Measurements from ENCODE around the gene STPG2. TPM values are rescaled to one million over a fixed set of nuclear protein-coding genes. Genes with fewer than 3 reads are reported as not detected.

STPG2 gene
- total RNA-seq, 2 experiments from 2014 or later: not detected

- Histone ChIP-seq H3K36me3 (ENCODE audit: insufficient read depth, low read length) (no peaks in the 10 kb centered on the region), H3K9me3 (ENCODE audit: low read length) (no peaks in the 10 kb centered on the region), H4K20me1 (ENCODE audit: insufficient read depth, low read length) (no peaks in the 10 kb centered on the region), H3K79me2 (ENCODE audit: insufficient read depth, low read depth, low read length) (no peaks in the 10 kb centered on the region), H3K27ac (ENCODE audit: low read depth, low read length, poor library complexity, severe bottlenecking) (no peak overlapping the region), H2AFZ (ENCODE audit: low read length) (no peak overlapping the region), H3K4me1 (ENCODE audit: insufficient read depth, low read length, poor library complexity, severe bottlenecking) (no peaks in the 10 kb centered on the region), H3K9me2 (ENCODE audit: insufficient read depth, low read length) (no peaks in the 10 kb centered on the region), H3K4me3 (ENCODE audit: low read depth, low read length, poor library complexity, severe bottlenecking) (no peak overlapping the region), H3K4me2 (ENCODE audit: low read length) (no peak overlapping the region)
- DNase-seq (ENCODE audit: low spot score): no peak
- intact Hi-C loops (cut with micrococcal nuclease; ENCODE audit: unreplicated experiment): no loop called here
- ChIA-PET POLR2A (no interaction called here), CTCF (ENCODE audit: unreplicated experiment) (no interaction called here)
- no peak for TF ChIP-seq EZH2phosphoT487 (IDR thresholded peaks at IDR 0.05; ENCODE audit: borderline replicate concordance, low read depth, low read length)
- TF ChIP-seq, protein P1, sequence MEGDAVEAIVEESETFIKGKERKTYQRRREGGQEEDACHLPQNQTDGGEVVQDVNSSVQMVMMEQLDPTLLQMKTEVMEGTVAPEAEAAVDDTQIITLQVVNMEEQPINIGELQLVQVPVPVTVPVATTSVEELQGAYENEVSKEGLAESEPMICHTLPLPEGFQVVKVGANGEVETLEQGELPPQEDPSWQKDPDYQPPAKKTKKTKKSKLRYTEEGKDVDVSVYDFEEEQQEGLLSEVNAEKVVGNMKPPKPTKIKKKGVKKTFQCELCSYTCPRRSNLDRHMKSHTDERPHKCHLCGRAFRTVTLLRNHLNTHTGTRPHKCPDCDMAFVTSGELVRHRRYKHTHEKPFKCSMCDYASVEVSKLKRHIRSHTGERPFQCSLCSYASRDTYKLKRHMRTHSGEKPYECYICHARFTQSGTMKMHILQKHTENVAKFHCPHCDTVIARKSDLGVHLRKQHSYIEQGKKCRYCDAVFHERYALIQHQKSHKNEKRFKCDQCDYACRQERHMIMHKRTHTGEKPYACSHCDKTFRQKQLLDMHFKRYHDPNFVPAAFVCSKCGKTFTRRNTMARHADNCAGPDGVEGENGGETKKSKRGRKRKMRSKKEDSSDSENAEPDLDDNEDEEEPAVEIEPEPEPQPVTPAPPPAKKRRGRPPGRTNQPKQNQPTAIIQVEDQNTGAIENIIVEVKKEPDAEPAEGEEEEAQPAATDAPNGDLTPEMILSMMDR (conservative IDR thresholded peaks at IDR 0.05; ENCODE audit: low read length): no peak
- no TSS peak for BruUV-seq (replicated peaks)
Observed at GRCh38 chr4:97593248-97593647, 550.0 kb downstream of the STPG2 start.

- Histone ChIP-seq H4K20me1 (ENCODE audit: insufficient read depth, low read length) (no peaks in the 10 kb centered on the region), H2AFZ (ENCODE audit: low read length) (no peak overlapping the region), H3K36me3 (ENCODE audit: insufficient read depth, low read length) (no peaks in the 10 kb centered on the region), H3K4me2 (ENCODE audit: low read length) (no peak overlapping the region), H3K27ac (ENCODE audit: low read depth, low read length, poor library complexity, severe bottlenecking) (no peak overlapping the region), H3K4me1 (ENCODE audit: insufficient read depth, low read length, poor library complexity, severe bottlenecking) (no peaks in the 10 kb centered on the region), H3K79me2 (ENCODE audit: insufficient read depth, low read depth, low read length) (no peaks in the 10 kb centered on the region), H3K4me3 (ENCODE audit: low read depth, low read length, poor library complexity, severe bottlenecking) (no peak overlapping the region), H3K9me2 (ENCODE audit: insufficient read depth, low read length) (no peaks in the 10 kb centered on the region), H3K9me3 (ENCODE audit: low read length) (no peaks in the 10 kb centered on the region)
- ChIA-PET CTCF (ENCODE audit: unreplicated experiment) (no interaction called here), POLR2A (interaction anchor here (0.6 kb wide), 1 partner anchor 905 kb away, joined by 3 read pairs; no protein-coding TSS in a partner anchor)
- TF ChIP-seq, protein P1 (conservative IDR thresholded peaks at IDR 0.05; ENCODE audit: low read length): no peak
- TF ChIP-seq EZH2phosphoT487 (IDR thresholded peaks at IDR 0.05; ENCODE audit: borderline replicate concordance, low read depth, low read length): no peak
- BruUV-seq (replicated peaks): no TSS peak
- DNase-seq (ENCODE audit: low spot score): no peak
- intact Hi-C loops (cut with micrococcal nuclease; ENCODE audit: unreplicated experiment): no loop called here
Observed at GRCh38 chr4:97590266-97590665, 553.0 kb downstream of the STPG2 start.

DNA sequence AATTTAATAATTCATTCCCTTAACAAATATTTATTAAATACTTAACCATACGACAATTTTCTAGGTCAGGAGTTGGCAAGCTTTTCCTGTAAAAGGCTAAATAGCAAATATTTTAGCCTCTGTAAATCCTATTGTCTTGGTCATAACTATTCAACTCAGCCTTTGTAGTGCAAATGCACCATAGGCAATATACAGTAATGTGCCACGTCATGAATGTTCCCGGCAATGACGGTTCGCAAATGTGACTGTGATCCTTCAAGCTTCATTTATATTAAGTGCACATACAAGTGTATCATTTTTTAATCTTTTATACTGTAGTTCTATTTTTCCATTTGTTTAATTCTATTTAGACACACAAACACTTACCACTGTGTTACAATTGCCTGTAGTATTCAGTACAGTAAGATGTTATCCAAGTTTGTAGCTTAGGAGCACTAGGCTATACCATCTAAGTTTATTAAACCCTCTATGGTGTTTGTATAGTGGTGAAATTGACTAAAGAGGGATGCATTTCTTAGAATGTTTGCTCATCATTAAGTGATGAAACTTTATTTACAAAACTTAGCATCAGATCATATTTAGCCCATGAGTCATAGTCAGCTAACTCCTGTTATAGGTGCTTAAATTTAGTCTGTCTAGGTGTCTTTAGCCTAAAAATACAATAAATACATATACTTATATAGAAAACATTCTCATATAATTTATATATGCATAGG is 553.6 kb downstream of the STPG2 start:
- H3K4me2 ChIP-seq (ENCODE audit: low read length): no peak overlapping the region
- no peaks in the 10 kb centered on the region for H3K9me3 ChIP-seq (ENCODE audit: low read length)
- BruUV-seq (replicated peaks): no TSS peak
- intact Hi-C loops (cut with micrococcal nuclease; ENCODE audit: unreplicated experiment): no loop called here
- no peak overlapping the region for H3K4me3 ChIP-seq (ENCODE audit: low read depth, low read length, poor library complexity, severe bottlenecking)
- no peaks in the 10 kb centered on the region for H4K20me1 ChIP-seq (ENCODE audit: insufficient read depth, low read length)
- no peak for DNase-seq (ENCODE audit: low spot score)
- no peaks in the 10 kb centered on the region for H3K4me1 ChIP-seq (ENCODE audit: insufficient read depth, low read length, poor library complexity, severe bottlenecking)
- H3K79me2 ChIP-seq (ENCODE audit: insufficient read depth, low read depth, low read length): no peaks in the 10 kb centered on the region
- ChIA-PET CTCF (ENCODE audit: unreplicated experiment) (no interaction called here), POLR2A (interaction anchor here (0.6 kb wide), 1 partner anchor 906 kb away, joined by 3 read pairs; no protein-coding TSS in a partner anchor)
- H3K36me3 ChIP-seq (ENCODE audit: insufficient read depth, low read length): no peaks in the 10 kb centered on the region
- no peak overlapping the region for H3K27ac ChIP-seq (ENCODE audit: low read depth, low read length, poor library complexity, severe bottlenecking)
- no peak overlapping the region for H2AFZ ChIP-seq (ENCODE audit: low read length)
- TF ChIP-seq EZH2phosphoT487 (IDR thresholded peaks at IDR 0.05; ENCODE audit: borderline replicate concordance, low read depth, low read length): no peak
- TF ChIP-seq, protein P1 (conservative IDR thresholded peaks at IDR 0.05; ENCODE audit: low read length): no peak
- H3K9me2 ChIP-seq (ENCODE audit: insufficient read depth, low read length): no peaks in the 10 kb centered on the region
